ENCODE data around the gene RIMBP3C.
"Not testable (repeated sequence)": the region's sequence is repeated elsewhere in the genome, so short reads cannot be mapped to it uniquely, and the experiment has no call there.

The RIMBP3C gene

DNA sequence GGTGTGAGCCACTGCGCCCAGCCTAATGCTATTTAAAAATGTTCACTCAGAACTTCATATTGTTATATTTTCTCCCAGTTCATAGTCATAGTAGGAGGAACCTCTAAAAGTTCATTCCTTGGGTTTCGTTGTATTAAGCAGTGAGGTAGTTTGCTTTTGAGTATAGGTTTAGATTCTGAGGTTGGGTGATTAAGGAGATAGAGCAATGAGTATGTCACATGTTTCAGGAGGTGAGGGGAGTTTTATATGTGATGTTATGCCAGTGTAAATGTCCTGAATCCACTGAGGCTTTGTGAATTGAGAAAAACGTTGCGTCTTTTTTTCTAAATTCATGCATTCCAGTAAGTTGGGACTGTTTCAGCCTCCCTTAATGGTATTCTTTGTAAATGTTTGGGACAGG, 20.4 kb upstream of the RIMBP3C start:
- DNase-seq (ENCODE audit: low read depth), result no peak

DNA sequence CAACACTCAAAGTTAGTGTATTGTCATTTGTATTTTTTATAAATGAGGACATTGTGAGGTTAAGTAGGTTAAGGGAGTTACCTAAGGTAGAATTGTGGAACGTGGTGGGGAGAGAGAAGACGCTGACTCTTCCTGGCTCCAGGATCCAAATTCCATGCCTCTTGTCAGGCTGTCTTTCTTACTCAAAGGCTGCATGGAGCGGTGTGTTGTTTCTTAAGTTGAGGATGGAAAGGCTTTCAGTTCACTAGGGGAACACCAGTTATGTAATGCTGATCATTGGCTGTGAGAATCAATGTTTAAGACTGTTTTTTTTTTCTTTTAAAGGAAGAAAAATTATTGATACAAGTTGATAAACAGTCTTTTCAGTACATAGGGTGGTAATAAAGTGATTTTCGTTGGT, 19.1 kb upstream of the RIMBP3C start:
- no peak for DNase-seq (ENCODE audit: low read depth)

DNA sequence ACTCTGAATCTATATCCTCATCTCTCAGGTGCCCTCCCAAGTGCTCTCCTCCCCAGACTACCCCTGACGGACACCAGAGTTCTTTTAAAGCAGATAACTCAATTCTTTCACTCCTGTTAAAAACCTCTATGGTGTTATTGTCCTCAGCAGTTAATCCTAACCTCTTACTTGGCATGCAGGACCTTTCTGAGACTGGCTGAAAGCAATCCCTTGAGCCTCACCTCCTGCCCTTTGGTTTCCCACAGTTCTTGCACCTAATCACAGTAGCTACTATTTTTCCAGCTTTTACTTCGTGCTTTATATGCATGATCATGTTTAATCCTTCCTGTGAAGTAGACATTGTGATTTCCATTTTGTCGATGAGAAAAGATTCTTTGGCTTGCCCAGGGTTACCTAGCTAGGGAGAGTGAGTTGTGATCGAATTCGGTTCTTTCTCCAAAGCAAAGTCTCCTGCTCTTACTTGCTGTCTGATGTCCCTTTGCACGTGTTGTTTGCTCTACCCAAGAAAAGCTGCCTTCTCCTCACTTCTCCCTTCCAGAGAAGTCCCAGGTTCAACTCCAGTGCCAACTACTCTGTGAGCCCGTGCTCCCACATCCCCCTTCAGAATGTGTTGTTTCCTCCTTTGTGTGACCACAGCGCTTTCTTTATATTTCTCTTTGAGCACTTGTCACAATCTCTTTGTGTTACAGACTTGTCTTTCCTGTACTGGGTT, 18.4 kb upstream of the RIMBP3C start:
- DNase-seq (ENCODE audit: low read depth), result no peak

DNA sequence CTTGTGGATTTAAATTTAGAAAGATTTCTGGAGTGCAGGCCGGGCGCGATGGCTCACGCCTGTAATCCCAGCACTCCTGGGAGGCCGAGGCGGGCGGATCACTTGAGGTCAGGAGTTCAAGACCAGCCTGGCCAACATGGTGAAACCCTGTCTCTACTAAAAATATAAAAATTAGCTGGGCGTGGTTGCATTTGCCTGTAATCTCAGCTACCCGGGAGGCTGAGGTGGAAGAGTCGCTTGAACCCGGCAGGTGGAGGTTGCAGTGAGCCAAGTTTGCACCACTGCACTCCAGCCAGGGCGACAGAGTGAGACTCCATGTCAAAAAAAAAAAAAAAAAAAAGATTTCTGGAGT, 17.8 kb upstream of the RIMBP3C start:
- not testable (repeated sequence) for DNase-seq (ENCODE audit: low read depth)

- DNase-seq (ENCODE audit: low read depth), result no peak
Observed at GRCh38 chr22:21568347-21569075, 17.2 kb upstream of the RIMBP3C start.

- peak; percentile 71 for DNase-seq (ENCODE audit: low read depth)
Observed at GRCh38 chr22:21567456-21568346, 16.4 kb upstream of the RIMBP3C start, which contains the start of gene UBE2L3. UBE2L3 (plus strand) TSS chr22:21567714; CDS start chr22:21567745, 31 bp downstream.

GRCh38 chr22:21564411-21564810, 13.2 kb upstream of the RIMBP3C start:
- DNase-seq (ENCODE audit: low read depth), result no peak

DNA sequence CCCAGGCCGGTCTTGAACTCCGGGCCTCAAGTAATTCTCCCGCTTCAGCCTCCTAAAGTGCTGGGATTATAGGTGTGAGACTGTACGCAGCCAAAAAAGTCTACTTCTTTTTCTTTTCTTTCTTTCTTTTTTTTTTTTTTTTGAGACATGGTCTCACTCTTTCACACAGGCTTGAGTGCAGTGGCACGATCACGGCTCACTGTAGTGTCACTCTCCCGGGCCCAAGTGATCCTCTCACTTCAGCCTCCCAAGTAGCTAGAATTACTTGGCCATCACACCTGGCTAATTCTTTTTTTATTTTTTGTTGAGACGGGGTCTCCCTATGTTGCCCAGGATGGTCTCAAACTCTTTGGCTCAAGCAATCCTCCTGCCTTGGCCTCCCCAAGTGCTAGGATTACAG, 12.7 kb upstream of the RIMBP3C start:
- DNase-seq (ENCODE audit: low read depth), result no peak

GRCh38 chr22:21560657-21561056, 9.4 kb upstream of the RIMBP3C start:
- DNase-seq (ENCODE audit: low read depth), result not testable (repeated sequence)

DNA sequence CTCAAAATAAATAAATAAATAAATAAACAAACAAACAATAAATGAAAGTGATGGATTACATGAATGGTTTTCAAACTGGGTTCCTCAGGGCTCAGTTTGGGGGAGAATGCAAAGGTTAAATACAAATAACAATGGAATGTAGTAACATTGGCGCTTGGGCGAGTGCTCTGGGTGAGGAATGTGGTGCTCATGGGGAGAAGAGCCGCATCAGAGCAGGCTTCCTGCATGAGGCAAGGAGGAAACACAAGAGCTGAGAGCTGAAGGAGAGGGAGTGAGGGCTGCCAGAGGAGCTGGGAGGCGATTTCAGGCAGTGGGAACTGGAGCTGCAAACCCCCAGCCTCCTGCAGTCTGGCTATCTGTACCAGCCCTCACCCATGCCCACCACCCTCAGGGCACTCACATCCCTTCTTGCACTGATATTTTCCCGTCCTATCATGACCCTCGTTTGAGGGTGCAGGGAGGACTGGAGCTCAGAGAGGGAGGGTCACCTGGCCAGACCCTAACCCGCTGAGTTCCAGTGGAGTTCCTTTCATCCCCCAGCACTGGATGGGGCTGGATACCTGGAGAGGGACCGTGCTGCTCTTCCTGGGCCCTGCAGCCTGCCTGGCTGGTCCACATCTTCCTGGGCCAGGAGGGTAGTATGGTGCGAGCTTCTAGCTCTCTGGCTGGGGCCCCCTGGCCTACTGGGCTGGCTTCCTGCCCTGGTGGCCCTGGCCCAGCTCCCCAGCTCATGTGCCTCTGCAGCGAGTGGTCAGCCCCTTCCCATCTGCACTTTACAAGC, 8.3 kb upstream of the RIMBP3C start:
- DNase-seq (ENCODE audit: low read depth), result not testable (repeated sequence)

DNA sequence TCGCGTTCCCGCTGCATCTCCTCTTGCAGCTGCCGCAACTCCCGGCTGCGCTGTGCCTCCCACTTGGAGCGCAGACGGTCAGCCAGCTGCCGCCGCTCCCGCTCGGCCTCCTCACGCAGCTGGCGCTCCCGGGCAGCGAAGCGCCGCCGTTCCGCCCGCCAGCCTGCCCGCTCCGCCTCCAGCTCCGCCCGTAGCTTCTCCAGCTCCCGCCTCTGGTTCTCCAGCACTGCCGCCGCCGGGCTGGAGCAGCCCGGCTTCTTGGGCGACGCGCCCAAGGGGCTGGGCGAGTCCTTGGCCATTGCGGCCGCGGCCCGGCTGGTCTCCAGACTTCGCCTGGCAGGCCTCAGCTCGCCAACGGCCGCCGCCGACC, 598 bp downstream of the RIMBP3C start:
- not testable (repeated sequence) for DNase-seq (ENCODE audit: low read depth)

DNA sequence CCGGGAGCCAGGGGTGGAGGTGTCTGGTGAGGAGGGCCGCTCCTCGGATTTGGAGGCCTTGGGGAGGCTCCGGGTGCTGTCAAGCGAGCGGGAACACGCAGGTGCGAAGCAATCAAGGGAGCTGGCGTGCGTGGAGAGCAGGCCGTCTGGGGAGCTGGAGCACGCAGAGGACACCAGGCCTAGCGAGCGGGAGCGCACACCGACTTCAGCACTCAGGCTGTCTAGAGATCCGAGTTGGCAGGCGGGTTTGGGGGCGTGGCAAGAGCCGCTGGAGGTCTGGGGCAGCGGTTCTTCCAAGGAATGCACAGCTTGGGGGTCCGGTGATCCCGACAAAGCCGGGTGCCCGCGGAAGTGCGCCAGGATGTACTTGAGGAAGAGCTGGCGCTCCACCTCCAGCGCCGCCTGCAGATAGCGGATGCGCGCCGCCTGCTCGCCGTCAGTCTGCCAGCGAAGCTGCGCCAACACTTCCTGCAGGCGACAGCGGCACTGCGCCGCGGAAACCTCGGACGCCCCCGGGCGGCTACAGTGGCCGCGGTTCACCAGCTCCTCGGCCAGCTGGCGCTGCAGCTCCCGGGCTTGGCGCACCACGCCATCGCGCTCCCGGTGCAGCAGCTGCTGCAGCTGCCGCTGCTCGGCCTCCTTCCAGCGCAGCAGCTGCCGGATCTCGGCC, 1.1 kb downstream of the RIMBP3C start:
- DNase-seq (ENCODE audit: low read depth), result not testable (repeated sequence)

GRCh38 chr22:21549558-21549957, 1.7 kb downstream of the RIMBP3C start:
- DNase-seq (ENCODE audit: low read depth), result not testable (repeated sequence)

GRCh38 chr22:21544432-21545322, 6.6 kb downstream of the RIMBP3C start:
- DNase-seq (ENCODE audit: low read depth), result not testable (repeated sequence)

DNA sequence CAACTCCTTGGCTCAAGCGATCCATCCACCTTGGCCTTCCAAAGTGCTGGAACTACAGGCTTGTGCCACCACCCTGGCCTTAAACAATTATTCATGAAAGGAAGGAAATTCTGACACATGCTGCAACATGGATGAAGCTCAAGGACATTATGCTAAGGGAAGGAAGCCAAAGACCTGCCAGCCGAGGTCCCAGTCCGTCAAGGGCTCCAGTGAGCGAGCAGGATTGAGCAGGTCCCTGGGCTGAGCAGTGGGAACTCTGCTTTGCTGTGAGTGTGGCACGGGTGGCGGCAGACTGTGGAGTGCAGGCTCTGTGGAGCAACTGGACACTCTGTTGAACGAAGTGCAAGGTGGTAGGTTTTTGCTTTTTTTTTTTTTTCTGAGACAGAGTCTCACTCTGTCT, 11.4 kb downstream of the RIMBP3C start:
- not testable (repeated sequence) for DNase-seq (ENCODE audit: low read depth)

- not testable (repeated sequence) for DNase-seq (ENCODE audit: low read depth)
Observed at GRCh38 chr22:21532863-21533648, 18.2 kb downstream of the RIMBP3C start.

DNA sequence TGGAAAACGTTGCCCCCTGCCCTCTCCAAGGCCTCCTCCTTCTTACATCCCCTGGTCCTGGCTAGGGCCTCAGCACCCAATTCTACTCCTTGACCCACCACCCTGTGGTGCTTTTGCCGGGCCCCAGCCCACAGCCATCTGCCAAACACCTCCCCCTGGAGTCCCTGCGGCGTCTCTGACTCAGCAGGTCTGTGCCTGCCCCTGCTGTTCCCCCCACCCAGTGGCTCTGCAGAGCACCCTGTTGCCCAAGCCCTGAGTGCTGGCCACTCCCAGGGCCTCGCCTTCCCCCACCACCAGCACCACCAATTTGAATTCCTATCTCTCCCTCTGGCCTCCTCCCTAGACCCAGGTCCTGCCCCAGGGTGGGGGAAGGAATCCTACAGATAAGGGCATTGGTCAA, 19.7 kb downstream of the RIMBP3C start:
- not testable (repeated sequence) for DNase-seq (ENCODE audit: low read depth)

- not testable (repeated sequence) for DNase-seq (ENCODE audit: low read depth)
Observed at GRCh38 chr22:21526705-21527500, 24.4 kb downstream of the RIMBP3C start.
